ENCODE data around the gene C16orf95.

C16orf95 gene

GRCh38 chr16:87330646-87331045 is 13.5 kb upstream of the C16orf95 start:
- DNase-seq: no peak

GRCh38 chr16:87330257-87330624 is 13.0 kb upstream of the C16orf95 start:
- DNase-seq: no peak

GRCh38 chr16:87329436-87330256 is 12.5 kb upstream of the C16orf95 start:
- no peak for DNase-seq

- DNase-seq: no peak
Observed at GRCh38 chr16:87328846-87329245, 11.7 kb upstream of the C16orf95 start.

- DNase-seq: no peak
Observed at GRCh38 chr16:87327798-87328495, 10.8 kb upstream of the C16orf95 start.

- no peak for DNase-seq
Observed at GRCh38 chr16:87326151-87326571, 9.0 kb upstream of the C16orf95 start.

GRCh38 chr16:87325423-87325858 is 8.2 kb upstream of the C16orf95 start:
- DNase-seq: no peak

- DNase-seq: peak in 1 of 2 donors; percentile 44
Observed at GRCh38 chr16:87324411-87325275, 7.5 kb upstream of the C16orf95 start.

- DNase-seq: no peak
Observed at GRCh38 chr16:87323727-87324410, 6.7 kb upstream of the C16orf95 start.

- DNase-seq: no peak
Observed at GRCh38 chr16:87322833-87323726, 5.9 kb upstream of the C16orf95 start.

- DNase-seq: no peak
Observed at GRCh38 chr16:87322360-87322759, 5.2 kb upstream of the C16orf95 start.

GRCh38 chr16:87321336-87322107 is 4.3 kb upstream of the C16orf95 start:
- no peak for DNase-seq

- no peak for DNase-seq
Observed at GRCh38 chr16:87320510-87321227, 3.5 kb upstream of the C16orf95 start.

- no peak for DNase-seq
Observed at GRCh38 chr16:87319997-87320491, 2.9 kb upstream of the C16orf95 start.

- DNase-seq: no peak
Observed at GRCh38 chr16:87319011-87319410, 1.8 kb upstream of the C16orf95 start.

- DNase-seq: peak; percentile 32
Observed at GRCh38 chr16:87317750-87318644, 805 bp upstream of the C16orf95 start.

GRCh38 chr16:87316450-87316922 is 706 bp downstream of the C16orf95 start:
- DNase-seq: no peak

GRCh38 chr16:87314990-87315420 is 2.2 kb downstream of the C16orf95 start:
- DNase-seq: no peak

- no peak for DNase-seq
Observed at GRCh38 chr16:87312008-87312407, 5.2 kb downstream of the C16orf95 start.
